ENCODE data around the gene BBS1.
A peak's percentile ranks its signal among the peaks of the same experiment; 100 is the strongest.
"Not testable (repeated sequence)": the region's sequence is repeated elsewhere in the genome, so short reads cannot be mapped to it uniquely, and the experiment has no call there.

Gene BBS1

GRCh38 chr11:66529069-66529468 is 18.6 kb downstream of the BBS1 start:
- DNase-seq: no peak

- DNase-seq: no peak
Observed at GRCh38 chr11:66529655-66530054, 19.2 kb downstream of the BBS1 start.

GRCh38 chr11:66530927-66531709 is 20.7 kb downstream of the BBS1 start:
- no peak for DNase-seq

DNA sequence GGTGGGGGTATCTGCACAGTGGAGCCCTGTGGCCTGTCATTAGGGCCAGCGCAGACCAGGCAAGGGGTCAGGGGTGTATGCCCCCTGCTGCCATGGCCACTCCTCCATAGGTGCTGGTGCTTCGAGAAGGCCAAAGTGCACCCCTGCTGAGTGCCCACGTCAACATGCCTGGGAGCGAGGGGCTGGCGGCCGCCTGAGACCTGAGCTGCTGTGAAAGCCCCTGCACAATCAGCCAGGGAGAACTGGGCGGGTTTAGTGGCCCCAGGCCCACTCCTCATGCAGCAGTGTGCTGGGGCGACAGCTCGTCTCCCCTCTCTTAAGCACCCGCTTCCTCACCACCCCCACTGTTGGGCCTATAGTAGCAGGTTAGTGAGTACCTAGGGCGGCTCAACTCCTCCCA is 21.4 kb downstream of the BBS1 start:
- no peak for DNase-seq

DNA sequence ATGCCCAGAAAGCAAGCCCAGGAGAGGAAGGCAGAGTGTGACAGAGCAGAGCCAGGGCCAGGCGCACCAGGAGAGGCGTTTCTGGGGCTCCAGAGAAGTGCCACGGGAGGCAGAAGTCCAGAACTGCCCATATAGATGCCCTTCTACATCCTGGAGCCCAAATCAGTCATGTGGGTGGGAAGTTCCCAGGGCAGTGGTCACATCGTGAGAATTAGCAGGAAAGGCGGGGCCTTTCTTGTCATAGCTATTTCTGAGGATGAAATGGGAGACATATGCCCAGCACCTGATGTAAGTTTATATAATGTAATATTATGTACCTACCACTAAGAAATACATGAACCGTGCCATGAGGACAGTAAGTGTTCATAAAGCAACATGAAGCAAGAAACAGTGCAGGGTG is 22.3 kb downstream of the BBS1 start:
- DNase-seq: no peak

DNA sequence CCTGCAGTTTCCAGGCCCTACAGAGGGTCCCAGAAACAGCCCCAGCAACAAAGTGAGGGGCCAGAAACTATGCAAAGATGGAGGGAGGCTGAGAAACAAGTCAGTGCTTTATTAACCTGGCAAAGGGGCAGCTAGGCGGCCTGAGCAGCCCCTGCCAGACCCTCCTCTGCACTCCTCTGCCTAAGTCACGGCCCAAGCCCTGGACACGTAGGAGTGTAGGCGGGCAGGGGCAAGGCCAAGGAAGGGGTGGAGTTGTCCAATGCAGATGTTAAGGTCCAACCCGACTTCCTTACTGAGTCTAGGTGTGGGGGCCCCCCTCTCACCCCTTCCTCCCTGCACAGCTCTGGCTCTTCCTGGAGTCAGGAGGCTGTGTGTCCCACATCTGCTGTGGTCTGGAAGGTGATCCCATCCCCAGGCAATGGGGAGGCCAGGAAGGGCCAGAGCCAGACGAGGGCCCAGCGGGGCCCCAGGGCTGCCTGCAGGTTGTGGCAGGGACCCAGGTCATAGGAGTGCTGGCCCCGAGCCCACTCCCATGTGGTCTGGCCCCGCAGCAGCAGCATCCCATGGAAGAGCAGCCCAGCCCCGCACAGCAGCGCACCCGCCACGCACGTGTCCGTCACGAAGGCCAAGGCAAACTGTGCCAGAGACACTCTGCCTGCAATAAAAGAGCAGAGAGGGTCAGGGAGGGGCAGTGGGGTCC is 28.9 kb downstream of the BBS1 start:
- no peak for DNase-seq

GRCh38 chr11:66539870-66540213 is 29.4 kb downstream of the BBS1 start:
- DNase-seq: no peak

- not testable (repeated sequence) for DNase-seq
Observed at GRCh38 chr11:66540598-66540997, 30.2 kb downstream of the BBS1 start.

GRCh38 chr11:66541892-66542291 is 31.5 kb downstream of the BBS1 start:
- no peak for DNase-seq

- DNase-seq: no peak
Observed at GRCh38 chr11:66542362-66542761, 31.9 kb downstream of the BBS1 start.

- DNase-seq: no peak
Observed at GRCh38 chr11:66543263-66544107, 33.0 kb downstream of the BBS1 start.

DNA sequence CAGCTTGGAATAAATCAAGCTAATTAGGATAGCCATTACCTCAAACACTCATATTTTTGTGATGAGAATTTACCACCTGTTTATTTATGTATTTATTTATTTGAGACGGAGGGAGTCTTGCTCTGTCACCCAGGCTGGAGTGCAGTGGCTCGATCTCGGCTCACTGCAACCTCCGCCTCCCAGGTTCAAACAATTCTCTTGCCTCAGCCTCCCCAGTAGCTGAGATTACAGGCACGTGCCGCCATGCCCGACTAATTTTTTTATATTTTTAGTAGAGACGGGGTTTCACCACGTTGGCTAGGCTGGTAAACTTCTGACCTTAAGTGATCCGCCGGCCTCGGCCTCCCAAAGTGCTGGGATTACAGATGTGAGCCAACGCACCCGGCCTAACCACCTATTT is 34.5 kb downstream of the BBS1 start:
- DNase-seq: not testable (repeated sequence)

DNA sequence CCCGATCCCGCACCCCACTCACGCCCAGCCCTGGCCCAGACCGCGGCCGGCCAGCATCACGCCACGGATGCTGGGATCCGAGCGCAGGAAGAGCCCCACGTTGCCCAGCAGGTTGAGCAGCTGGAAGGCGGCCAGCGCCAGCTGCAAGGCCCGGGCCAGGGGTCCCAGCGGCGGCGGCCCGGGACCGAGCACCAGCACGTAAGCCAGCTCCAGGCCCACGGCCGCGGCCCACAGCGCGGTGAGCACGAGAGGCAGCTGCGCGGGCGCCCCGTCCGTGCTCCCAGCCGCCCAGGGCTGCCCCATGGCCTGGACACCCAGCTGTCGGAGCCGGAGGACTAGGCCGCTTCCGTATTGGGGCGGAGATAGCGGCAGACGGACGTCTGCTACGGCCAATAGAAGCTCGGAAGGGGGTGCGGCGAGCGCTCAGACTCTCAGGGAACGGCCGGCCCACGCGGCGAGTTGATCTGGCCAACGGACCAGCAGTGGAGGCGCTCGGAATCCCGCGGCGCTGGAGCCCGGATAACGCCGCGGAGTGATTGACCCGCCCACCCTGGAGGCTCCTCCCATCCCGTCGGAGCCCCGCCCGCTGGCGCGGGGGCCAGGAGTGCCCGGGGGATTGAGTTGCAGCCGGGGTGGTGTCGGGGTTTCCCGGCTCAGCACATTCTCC is 35.4 kb downstream of the BBS1 start, which contains the start of gene ZDHHC24:
Gene ZDHHC24, minus strand, starts transcription at position 348 of the 667 bp plus-strand sequence. Its CDS starts 45 bp downstream, at position 303.
- DNase-seq: peak; percentile 89 to 92

DNA sequence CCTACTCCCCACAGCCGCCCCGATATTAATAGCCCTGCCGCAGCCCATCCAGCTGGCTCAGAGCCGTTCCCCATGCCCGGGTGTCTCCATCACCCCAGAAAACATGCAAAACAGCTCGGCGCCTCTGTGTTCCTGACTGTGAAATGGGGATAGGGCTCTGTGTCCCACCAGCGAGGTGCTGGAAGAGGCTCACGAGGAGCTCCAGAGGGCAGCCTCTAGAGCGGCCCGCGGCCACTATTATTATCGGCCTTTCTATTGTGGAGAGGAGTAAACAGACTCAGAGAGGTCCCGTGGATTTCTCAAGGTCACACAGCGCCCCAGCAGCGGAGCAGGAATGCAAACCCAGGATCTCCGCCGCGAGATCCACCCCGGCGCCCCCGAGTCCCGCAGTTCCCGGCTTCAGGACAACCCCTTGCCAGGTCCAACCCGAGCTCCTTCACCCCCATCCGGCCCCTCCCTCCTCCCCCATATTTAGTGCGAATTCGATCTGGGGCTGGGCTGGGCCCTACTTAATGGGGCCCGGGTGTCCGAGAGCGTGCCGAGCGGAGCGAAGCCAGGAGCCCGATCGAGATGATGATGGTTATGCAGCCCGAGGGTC is 36.0 kb downstream of the BBS1 start, which contains the start of gene ACTN3:
Gene ACTN3, plus strand, starts transcription at position 536 of the 598 bp plus-strand sequence. Its CDS starts 35 bp downstream, at position 571.
- no peak for DNase-seq

DNA sequence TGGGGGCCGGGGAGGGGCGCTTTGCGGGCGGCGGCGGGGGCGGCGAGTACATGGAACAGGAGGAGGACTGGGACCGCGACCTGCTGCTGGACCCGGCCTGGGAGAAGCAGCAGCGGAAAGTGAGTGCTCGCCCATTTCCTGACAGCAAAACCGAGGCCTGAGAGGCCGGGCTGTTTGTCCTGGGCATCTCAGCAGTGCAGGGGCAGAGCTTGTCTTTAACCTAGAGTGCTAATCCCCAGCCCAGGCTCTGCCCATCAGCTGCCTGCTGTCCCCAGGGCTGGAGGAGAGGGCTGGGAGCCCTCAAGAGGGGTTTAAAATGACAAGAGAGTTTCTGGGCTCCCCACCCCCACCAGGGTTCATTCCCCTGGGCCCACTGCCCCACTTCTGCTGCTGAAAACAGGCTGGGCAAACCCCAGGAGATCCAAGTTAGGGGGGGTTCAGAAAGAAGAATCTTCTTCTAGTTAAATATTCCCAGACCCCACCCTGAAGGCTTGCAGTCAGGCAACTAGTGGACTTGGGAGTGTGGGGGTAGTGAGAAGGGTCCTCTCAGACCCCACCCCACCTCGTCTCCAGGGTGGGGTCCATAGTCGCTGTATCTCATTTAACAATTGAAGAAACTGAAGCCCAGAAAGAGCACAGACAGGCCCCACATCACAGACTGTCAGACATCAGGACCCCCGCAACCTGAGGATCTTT is 36.7 kb downstream of the BBS1 start:
- no peak for DNase-seq

DNA sequence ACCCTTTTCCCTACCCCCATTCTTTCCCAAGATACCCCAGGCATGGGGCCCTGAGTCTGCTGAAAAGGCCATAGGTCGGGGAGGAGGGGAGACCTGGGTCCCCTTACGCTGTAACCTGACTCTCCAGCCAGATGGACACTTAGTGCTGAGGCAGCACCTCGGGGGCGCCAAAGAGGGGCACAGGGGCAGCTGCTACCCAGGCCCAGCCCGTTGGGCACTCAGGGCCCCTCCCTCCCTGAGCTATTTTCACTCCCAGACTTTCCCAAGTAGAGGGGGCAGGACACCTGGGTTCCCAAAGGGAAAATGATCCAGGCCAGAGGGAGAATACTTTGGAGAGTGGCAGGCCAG is 37.2 kb downstream of the BBS1 start:
- no peak for DNase-seq

DNA sequence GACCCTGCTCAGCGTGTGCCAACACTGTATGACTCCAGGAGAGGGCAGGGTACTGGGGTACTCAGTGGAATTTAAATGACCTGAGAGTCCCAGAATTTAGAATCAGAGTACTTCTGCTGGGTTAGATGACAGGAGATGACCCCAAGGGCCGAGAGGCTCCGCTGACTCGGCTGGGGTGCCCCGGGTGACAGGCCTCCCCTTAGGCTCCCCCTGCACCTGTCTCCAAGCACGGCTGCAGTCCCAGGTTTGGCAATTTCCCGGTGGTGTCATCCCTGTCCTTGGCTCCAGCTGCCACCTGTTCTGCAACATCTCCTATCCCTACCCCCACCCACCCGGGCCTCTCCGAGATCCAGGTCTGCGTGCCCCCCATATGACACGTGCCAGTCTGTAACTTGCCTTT is 37.6 kb downstream of the BBS1 start:
- DNase-seq: no peak

DNA sequence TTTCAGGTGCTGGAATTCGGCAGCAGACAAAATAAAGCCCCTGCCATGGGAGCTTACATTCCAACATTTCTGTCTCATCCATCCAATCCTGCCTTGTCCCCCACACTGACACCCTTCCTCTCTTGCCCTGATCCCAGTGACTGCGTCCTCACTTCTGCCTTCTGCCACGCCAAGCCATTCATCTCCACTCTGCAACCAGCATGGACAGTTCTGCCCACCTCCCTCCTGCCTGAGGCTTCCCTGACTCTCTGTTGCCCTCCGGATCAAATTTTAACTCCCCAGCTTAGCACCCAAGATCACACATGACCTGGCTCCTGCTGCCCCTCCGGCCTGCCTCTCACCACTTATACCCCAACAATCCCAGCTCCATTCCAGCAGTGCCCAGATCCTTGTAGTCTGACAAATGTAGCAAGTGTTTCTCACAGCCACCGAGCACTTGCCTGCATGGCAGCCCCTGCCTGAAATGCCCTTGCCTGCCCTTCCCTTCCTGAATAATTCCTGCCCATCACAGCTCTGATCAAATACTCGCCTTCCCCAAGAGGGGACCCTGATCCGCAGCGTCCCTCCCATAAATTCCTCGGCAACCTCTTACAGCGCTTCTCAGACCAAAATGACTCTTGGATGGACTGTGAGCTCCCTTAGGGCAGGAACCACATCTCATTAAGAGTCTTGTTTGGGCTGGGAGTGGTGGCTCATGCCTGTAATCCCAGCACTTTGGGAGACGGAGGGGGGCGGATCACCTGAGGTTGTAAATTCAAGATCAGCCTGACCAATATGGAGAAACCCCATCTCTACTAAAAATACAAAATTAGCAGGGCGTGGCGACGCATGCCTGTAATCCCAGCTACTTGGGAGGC is 38.6 kb downstream of the BBS1 start:
- DNase-seq: no peak

DNA sequence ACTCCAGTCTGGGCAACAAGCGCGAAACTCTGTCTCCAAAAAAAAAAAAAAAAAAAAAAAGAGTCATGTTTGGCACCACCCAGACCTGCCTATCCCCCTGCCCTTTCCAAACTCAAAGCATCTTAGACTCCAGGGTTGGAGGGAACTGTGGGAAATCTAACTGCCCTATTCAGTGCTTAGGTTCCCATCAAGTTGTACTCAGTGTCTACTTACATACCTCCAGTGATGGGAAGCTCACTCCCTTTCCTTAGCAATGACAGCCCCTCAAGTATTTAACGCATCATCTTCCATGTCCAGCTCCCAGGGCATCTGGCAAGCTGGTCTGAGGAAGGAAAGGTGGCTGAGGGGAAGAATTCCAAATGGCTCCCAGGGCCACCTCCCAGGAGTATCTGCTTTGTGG is 39.3 kb downstream of the BBS1 start:
- DNase-seq: no peak

GRCh38 chr11:66550887-66551286 is 40.5 kb downstream of the BBS1 start:
- no peak for DNase-seq

DNA sequence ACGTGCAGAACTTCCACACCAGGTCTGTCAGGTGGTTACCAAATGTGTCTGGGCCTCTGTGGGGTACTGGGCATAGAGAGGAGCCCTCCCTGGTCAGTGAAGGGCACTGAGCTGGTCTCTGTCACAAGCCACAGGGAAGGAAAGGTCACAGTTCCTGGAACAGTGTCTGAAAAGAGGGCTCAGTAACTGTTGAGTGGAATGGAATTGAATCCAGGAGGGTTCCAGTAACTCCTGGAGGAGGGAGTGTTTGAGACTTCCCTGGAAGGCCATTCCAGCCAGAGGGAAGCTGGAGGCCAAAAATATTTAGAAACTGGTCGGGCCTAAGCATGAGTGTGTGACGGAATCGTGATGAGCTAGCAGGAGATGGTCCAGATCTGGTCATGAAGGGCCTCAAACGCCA is 44.2 kb downstream of the BBS1 start:
- DNase-seq: no peak
